C4-2B (cell line): ENCODE measurements around the gene NFRKB.

Experiments used
- H3K27ac ChIP-seq: fragments of 450-650 bp; 2 replicates; pipeline ENCODE4 v1.5.1; 2017
- ZFX ChIP-seq: fragments of 450-650 bp; IDR thresholded peaks from 2 replicates; pipeline ENCODE4 v1.6.1; 2017
- TF ChIP-seq, protein P1 (sequence below): fragments of 450-650 bp; conservative IDR thresholded peaks from 2 replicates; pipeline ENCODE4 v1.5.1; 2017; ENCODE audit warnings: mild to moderate bottlenecking

The NFRKB gene

DNA sequence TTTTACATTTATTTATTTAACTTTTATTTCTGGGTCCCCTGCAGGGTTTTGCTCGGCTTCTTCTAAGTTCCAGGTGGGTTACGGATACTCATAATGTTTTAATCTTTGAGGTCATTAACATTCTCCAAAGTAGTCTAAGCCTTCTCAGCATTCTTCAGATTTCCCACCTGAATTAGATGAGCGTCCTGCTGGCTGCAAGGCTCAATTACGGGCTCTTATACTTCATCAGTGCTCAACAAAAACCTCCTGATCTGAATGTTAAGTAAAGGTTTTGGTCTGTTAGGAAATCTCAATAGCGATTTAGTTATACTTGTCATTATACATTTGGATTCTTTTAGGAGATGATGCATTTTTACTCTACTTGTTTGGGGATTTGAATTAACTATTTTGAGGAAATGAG lies 27.3 kb upstream of the NFRKB start:
- H3K27ac ChIP-seq = no peak overlapping the region
- TF ChIP-seq ZFX = no peak
- TF ChIP-seq, protein P1, sequence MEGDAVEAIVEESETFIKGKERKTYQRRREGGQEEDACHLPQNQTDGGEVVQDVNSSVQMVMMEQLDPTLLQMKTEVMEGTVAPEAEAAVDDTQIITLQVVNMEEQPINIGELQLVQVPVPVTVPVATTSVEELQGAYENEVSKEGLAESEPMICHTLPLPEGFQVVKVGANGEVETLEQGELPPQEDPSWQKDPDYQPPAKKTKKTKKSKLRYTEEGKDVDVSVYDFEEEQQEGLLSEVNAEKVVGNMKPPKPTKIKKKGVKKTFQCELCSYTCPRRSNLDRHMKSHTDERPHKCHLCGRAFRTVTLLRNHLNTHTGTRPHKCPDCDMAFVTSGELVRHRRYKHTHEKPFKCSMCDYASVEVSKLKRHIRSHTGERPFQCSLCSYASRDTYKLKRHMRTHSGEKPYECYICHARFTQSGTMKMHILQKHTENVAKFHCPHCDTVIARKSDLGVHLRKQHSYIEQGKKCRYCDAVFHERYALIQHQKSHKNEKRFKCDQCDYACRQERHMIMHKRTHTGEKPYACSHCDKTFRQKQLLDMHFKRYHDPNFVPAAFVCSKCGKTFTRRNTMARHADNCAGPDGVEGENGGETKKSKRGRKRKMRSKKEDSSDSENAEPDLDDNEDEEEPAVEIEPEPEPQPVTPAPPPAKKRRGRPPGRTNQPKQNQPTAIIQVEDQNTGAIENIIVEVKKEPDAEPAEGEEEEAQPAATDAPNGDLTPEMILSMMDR = no peak

DNA sequence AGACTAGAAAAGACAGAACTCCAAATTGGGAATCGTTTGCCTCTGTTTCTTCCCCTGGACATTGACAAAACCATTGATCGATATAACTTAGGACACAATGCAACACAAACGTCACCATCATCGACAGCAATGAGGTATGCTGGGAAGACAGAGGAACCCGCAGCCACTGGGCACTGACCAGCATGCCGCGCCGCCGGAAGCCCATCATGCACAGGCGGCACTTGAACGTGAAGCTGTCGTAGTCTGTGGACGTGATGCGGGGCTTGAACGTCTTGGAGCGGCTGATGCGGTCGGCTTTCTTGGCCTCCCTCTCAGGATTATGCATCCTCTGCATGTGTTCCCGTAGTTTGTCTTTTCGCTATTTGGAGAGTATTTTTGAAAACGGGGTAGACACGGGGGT lies 23.0 kb upstream of the NFRKB start:
- TF ChIP-seq, protein P1 = no peak
- TF ChIP-seq ZFX = no peak

DNA sequence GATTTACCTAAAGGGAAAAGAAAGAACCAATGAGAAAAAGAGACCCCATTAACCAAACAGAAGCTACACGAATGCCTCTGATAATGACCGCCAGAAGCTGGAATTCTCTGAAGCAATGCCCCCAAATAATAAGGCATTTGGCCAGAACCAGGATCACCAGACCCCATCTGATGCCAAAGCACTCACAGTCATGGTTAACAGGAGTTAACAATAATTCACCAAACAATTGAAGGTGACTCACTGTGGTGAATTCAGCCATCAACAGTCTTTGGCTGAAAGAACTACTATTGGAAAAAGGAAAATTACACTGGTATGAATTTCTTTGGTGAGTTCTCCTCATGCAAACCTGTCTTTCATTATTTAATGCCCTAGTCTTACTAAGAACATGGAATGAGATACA lies 21.9 kb upstream of the NFRKB start:
- TF ChIP-seq, protein P1 = no peak
- no peak for TF ChIP-seq ZFX
- H3K27ac ChIP-seq = no peak overlapping the region

More for the DNA sequence above, 23.0 kb upstream of the NFRKB start:
- no peak overlapping the region for H3K27ac ChIP-seq

DNA sequence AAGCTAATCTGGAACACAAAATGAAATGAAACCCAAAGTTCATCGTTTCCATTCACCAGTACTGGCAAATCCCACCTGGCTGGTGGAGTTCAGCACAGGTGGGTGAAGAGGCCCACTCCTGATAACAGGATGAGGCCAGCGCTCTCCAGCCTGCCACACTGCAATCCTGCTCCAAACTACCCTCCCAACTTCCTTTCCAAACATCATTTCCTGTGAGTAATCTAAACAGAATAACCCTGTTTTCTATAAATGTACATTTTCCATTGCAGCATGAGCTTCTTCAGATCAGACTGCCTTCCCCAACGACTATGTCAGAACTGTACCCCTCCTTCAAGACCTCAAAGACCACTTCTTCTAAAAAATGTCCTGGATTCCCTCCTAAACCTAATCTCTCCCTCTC lies 15.9 kb upstream of the NFRKB start:
- no peak for TF ChIP-seq ZFX
- TF ChIP-seq, protein P1 = no peak
- H3K27ac ChIP-seq = no peak overlapping the region

DNA sequence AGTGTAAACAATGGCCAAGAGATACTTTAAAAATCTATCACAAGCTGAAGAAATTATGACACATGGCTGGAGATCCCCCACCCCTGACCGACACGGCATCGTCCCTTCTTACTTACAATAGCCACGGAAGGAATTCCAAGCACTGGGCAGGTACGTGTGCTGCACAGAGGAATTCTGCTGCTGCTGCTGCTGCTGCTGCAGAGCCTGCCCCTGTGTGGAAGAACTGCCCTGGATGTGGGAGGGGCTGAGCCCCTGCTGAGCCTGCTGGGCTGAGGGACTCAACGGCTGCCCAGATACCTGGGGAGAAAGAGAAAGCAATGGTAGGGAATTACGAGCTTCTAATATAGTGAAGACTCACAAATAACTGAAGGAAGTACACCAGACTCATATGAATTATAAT lies 15.0 kb upstream of the NFRKB start:
- H3K27ac ChIP-seq = no peak overlapping the region
- TF ChIP-seq, protein P1 = no peak
- no peak for TF ChIP-seq ZFX

DNA sequence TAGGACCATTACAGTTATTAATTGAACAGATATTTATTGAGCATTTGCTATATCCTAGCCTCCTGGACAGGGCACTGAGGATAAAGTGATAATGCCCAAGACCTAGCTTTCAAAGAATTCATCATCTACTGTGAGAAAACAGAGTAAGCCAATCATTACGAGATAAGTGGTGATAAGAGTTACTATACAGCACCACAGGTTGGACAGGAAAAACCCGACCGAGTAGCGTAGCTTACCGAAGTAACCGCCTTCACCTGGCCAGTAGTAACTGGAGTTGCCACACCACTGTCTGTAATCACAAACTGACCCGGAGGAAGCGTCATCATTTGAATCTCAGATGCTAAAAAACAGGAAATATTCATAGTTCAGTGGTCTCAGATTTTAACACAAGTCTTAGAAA lies 10.0 kb upstream of the NFRKB start:
- H3K27ac ChIP-seq = peak overlapping the region; percentile 51
- no peak for TF ChIP-seq ZFX
- TF ChIP-seq, protein P1 = no peak

DNA sequence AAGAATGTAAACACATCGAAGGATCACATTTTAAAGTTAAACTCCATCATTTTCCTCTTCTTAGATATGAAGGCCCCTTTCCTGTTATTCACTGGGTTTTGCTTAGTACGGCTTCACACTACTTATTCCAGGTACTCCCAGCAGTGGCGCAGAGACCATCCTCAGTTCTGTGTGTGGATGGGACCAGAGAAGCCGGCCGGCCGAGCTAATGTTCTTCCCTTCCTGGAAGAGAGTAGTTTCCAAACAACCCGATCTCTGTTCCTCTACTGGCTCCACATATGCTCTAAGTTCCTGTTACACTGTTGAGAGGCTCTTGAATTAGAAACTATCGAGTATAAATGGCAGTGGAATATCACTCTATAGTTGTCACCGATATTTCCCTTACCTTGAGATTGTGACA lies 684 bp upstream of the NFRKB start:
- TF ChIP-seq, protein P1 = no peak
- TF ChIP-seq ZFX = no peak
- H3K27ac ChIP-seq = peak overlapping the region; percentile 73
